HG03460 (cell line): Measurements from ENCODE around the gene PROCR.
"Not testable (repeated sequence)": the region's sequence is repeated elsewhere in the genome, so short reads cannot be mapped to it uniquely, and the experiment has no call there.

Source experiments
- ATAC-seq: cut with Tn5 transposase; IDR thresholded peaks from one replicate; pipeline ENCODE4 v1.9.1; 2021; ENCODE audit not compliant: unreplicated experiment

PROCR gene

GRCh38 chr20:35192118-35192872, 20.4 kb downstream of the PROCR start:
- ATAC-seq, result no peak

DNA sequence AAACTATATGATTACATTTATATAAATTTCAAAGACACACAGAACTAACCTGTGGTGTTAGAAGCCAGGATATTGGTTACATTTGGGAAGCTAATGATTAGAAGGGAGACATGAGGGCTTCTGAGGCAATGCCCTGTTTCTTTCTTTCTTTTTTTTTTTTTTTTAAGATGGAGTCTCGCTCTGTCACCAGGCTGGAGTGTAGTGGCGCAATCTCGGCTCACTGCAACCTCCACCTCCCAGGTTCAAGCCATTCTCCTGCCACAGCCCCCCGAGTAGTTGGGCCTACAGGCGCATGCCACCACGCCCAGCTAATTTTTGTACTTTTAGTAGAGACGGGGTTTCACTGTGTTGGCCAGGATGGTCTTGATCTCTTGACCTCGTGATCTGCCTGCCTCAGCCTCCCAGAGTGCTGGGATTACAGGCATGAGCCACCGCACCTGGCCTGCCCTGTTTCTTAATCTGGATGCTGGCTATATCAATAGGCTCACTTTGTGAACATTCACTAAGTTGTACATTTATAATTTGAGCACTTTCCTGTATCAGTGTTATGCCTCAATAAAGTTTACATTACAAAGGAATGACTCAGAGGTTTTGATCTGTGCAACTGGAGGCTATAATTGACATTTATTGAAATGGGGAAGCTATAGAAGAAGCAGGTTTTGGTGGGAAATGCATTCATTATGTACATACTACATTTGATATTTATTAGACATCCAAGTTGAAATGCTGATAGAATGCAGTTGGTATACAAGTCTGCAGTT, 21.3 kb downstream of the PROCR start:
- not testable (repeated sequence) for ATAC-seq

GRCh38 chr20:35196313-35196712, 24.4 kb downstream of the PROCR start:
- no peak for ATAC-seq

DNA sequence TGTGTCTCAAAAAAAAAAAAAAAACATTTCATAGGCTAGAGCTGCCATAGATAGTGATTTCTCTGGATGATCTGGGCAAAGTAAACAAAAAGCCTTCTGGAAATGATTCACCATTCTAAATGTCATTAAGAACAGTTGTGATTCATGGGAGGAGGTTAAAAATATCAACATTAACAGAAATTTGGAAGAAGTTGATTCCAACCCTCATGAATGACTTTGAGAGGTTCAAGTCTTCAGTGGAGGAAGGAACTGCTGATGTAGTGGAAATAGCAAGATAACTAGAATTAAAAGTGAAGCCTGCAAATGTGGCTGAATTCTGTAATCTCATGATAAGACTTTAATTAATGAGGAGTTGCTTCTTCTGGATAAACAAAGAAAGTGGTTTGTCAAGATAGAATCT, 27.9 kb downstream of the PROCR start:
- no peak for ATAC-seq

- ATAC-seq, result no peak
Observed at GRCh38 chr20:35200267-35200666, 28.4 kb downstream of the PROCR start.

DNA sequence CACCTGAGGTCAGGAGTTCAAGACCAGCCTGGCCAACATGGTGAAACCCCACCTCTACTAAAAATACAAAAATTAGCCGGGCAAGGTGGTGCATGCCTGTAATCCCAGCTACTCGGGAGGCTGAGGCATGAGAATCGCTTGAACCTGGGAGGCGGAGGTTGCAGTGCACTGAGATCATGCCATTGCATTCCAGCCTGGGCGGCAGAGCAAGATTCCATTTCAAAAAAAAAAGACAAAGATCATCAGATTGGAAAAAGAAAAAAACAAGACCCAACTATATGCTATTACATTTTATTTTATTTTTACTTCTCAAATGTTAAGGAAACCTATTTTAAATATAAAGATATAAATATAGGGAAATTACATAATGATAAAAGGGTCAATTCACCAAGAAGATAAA, 29.6 kb downstream of the PROCR start:
- not testable (repeated sequence) for ATAC-seq

DNA sequence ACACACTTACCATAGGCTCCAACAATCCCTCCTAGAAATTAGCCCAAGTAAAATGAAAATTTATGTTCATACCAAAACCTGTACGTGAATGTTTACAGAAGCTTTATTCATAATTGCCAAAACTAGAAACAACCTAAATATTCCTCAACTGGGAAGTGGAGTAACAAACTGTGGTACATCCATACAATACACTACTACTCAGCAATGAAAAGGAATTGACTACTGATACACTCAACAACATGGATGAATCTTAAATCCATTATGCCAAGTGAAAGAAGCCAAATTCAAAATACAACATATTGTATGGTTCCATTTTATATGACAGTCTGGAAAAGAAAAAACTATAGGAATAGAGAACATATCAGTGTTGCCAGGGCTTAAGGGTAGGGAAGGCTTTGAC, 34.9 kb downstream of the PROCR start:
- no peak for ATAC-seq

GRCh38 chr20:35207950-35208611, 36.2 kb downstream of the PROCR start:
- no peak for ATAC-seq

- no peak for ATAC-seq
Observed at GRCh38 chr20:35215066-35215956, 43.4 kb downstream of the PROCR start.

DNA sequence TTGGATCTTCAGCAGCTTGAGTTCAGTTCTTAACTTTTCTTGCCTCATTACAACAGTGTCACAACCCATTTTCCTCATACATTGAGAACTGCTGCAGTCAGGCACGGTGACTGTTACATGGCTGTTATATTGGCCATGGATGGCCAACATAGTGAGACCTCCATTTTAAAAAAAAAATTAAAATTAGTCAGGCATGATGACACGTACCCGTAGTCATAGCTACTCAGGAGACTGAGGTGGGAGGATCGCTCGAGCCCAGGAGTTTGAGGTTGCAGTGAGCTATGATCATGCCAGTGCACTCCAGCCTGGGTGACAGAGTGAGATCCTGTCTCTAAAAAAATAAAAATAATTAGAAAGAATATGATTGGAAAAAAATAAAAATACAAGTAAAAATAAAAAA, 44.7 kb downstream of the PROCR start:
- ATAC-seq, result no peak

DNA sequence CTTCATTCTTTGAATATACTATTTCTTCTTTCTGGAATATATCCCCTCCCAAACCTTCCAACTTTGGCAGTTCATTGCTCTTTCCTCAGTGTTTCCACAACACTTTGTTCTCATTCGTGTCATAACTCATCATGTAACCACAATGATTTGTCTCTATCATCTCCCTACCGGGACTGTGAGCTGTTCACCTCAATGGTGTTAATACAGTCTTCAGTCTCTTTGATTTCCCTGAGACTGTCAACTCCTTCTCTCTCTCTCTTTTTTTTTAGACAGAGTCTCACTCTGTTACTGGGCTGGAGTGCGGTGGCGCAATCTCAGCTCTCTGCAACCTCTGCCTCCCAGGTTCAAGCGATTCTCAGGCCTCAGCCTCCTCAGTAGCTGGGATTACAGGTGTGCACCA, 52.1 kb downstream of the PROCR start:
- ATAC-seq, result no peak

- no peak for ATAC-seq
Observed at GRCh38 chr20:35224536-35224935, 52.7 kb downstream of the PROCR start.

GRCh38 chr20:35225319-35226125, 53.6 kb downstream of the PROCR start:
- ATAC-seq, result no peak

GRCh38 chr20:35226126-35226883, 54.4 kb downstream of the PROCR start, which contains the start of gene MMP24:
MMP24 (plus strand) TSS chr20:35226690; CDS start chr20:35226739, 49 bp downstream.
- no peak for ATAC-seq
